Osteocyte (in vitro differentiated cells): Measurements from ENCODE around the gene ALS2CL. TPM values are rescaled to one million over a fixed set of nuclear protein-coding genes. Genes with fewer than 3 reads are reported as not detected.

Experiments used
- DNase-seq: peaks from one replicate; pipeline ENCODE4 v3.0.0; 2021; ENCODE audit warnings: mixed read lengths; ENCODE audit not compliant: unreplicated experiment; ENCODE audit errors: extremely low spot score
- H3K27ac Mint-ChIP-seq: one replicate; pipeline ENCODE4 v1.8.0; 2021; ENCODE audit warnings: mild to moderate bottlenecking, mixed read lengths; ENCODE audit not compliant: unreplicated experiment
- H3K27me3 Mint-ChIP-seq: one replicate; pipeline ENCODE4 v1.8.0; 2021; ENCODE audit warnings: mixed read lengths; ENCODE audit not compliant: unreplicated experiment
- H3K36me3 Mint-ChIP-seq: one replicate; pipeline ENCODE4 v1.8.0; 2021; ENCODE audit warnings: mixed read lengths; ENCODE audit not compliant: unreplicated experiment
- H3K4me1 Mint-ChIP-seq: one replicate; pipeline ENCODE4 v1.8.0; 2021; ENCODE audit warnings: mixed read lengths; ENCODE audit not compliant: unreplicated experiment
- H3K4me3 Mint-ChIP-seq: one replicate; pipeline ENCODE4 v1.8.0; 2021; ENCODE audit warnings: mild to moderate bottlenecking, moderate library complexity, mixed read lengths; ENCODE audit not compliant: unreplicated experiment
- H3K9me3 Mint-ChIP-seq: one replicate; pipeline ENCODE4 v1.8.0; 2021; ENCODE audit warnings: mixed read lengths; ENCODE audit not compliant: unreplicated experiment
- total RNA-seq: library from RNA; stranded (reverse); gene quantifications from 2 replicates; pipeline ENCODE4 v1.2.1, GENCODE V29; 2021
- TF ChIP-seq, protein P1 (sequence below): fragments of 200-600 bp; sonication (generic); IDR thresholded peaks from 2 replicates; pipeline ENCODE4 v1.5.0; 2021; ENCODE audit warnings: antibody characterized with exemption, mild to moderate bottlenecking, moderate library complexity

The ALS2CL gene
- total RNA-seq, 1 donor from 2014 or later: 0.99 TPM

DNA sequence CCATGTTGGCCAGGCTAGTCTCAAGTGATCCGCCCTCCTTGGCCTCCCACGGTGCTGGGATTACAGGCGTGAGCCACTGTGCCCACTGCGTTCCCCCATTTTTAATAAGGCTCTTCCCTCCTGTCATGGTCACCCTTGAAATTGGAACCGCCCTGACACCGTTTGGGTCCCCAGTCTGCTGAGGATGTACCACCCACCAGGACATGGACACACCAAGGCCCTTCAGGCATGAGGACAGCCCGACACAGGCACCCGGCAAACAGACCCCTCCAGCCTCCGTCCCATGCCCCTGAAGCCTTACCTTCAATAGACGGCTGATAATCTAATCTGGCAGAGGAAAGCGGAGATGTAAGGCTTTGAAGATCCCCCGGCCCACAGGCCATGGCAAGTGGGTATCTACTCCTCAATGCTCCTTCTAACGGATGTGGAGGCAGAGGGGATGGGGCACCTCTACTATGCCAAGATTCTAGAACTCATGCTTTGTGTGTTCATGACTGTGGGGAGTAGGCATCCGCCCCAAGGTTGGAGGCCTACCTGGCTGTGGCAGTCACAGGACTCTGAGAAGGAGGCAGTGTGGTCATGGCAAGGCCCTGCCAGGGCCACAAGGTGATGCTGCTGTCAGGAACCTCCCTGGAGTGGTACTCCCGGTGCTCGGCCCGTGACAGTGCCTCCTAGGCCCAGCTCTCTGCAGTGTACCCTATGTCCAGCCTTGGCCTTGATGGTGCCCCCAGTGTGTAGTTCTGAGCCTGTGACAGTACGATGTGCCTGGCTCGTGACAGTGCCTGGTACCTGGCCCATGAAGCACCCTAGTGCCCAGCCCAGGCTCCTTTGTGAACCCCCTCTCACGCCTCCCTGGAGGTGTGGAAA is 42.8 kb upstream of the ALS2CL start:
- Mint-ChIP-seq H3K4me1 (no peaks in the 10 kb centered on the region), H3K27me3 (peaks cover 55% of the 10 kb centered on the region), H3K4me3 (no peak overlapping the region), H3K27ac (no peak overlapping the region), H3K36me3 (no peaks in the 10 kb centered on the region), H3K9me3 (no peaks in the 10 kb centered on the region)
- TF ChIP-seq, protein P1, sequence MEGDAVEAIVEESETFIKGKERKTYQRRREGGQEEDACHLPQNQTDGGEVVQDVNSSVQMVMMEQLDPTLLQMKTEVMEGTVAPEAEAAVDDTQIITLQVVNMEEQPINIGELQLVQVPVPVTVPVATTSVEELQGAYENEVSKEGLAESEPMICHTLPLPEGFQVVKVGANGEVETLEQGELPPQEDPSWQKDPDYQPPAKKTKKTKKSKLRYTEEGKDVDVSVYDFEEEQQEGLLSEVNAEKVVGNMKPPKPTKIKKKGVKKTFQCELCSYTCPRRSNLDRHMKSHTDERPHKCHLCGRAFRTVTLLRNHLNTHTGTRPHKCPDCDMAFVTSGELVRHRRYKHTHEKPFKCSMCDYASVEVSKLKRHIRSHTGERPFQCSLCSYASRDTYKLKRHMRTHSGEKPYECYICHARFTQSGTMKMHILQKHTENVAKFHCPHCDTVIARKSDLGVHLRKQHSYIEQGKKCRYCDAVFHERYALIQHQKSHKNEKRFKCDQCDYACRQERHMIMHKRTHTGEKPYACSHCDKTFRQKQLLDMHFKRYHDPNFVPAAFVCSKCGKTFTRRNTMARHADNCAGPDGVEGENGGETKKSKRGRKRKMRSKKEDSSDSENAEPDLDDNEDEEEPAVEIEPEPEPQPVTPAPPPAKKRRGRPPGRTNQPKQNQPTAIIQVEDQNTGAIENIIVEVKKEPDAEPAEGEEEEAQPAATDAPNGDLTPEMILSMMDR: no peak
- DNase-seq: peak; percentile 78

DNA sequence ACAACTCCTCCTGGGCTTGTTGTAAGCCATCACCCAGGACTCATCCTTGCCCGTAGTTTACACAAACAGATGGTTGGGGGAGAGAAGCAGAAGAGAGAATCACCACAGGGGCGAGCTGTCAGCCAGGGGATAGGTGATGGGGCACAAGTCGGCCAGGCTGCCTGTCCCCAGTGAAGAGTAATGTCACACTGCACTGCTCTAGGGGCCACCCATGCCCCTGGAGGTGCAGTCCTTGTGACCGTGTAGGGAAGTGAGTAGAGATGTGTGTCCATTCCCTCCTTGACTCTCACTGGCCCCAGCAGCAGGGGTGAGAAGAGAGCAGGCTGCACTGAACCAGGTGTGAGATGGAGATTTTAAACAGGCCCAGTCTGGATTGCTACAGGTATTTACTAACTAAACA is 41.3 kb upstream of the ALS2CL start:
- no peaks in the 10 kb centered on the region for H3K4me1 Mint-ChIP-seq
- DNase-seq: peak; percentile 72
- no peak overlapping the region for H3K27ac Mint-ChIP-seq
- TF ChIP-seq, protein P1: no peak
- H3K36me3 Mint-ChIP-seq: no peaks in the 10 kb centered on the region
- no peak overlapping the region for H3K4me3 Mint-ChIP-seq
- peaks cover 59% of the 10 kb centered on the region for H3K27me3 Mint-ChIP-seq
- no peaks in the 10 kb centered on the region for H3K9me3 Mint-ChIP-seq

DNA sequence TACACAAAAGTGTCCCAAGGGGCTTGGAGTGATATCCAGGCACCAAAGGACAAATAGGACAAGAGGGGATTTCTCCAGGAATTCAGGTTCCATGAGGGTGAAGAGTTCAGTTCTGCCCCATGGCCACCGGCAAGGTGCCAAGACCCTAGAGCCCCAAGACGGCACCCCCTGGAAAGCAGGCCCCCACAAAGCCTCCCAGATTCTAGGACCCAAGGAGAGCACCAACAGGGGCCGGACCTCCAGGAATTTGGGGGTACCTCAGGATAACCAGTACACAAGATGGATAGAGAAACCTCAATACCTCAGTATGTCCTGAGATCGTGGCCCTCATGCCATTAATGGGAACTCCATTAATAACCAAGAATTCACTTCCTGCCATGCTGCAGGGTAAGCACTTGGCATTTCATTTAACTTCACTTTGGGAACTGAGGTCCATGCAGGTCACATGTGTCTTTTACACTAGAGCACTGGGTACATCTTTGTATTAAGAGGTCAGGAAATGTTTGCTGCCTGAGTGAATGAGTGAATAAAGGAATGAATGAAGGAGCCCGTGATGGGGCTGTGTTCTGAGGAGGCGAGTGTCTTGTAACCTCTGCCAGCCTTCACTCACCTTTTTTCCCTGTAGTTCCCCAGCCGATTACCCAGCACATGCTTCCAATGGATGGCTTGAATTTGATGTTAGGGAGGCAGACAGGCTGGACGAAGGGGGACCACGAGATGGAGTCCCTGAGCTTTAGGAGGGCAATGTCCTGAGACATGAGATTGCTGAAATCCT is 39.7 kb upstream of the ALS2CL start:
- DNase-seq: peak; percentile 66
- Mint-ChIP-seq H3K27ac (no peak overlapping the region), H3K36me3 (no peaks in the 10 kb centered on the region), H3K9me3 (no peaks in the 10 kb centered on the region), H3K4me3 (no peak overlapping the region), H3K4me1 (no peaks in the 10 kb centered on the region), H3K27me3 (peaks cover 62% of the 10 kb centered on the region)
- TF ChIP-seq, protein P1: no peak

DNA sequence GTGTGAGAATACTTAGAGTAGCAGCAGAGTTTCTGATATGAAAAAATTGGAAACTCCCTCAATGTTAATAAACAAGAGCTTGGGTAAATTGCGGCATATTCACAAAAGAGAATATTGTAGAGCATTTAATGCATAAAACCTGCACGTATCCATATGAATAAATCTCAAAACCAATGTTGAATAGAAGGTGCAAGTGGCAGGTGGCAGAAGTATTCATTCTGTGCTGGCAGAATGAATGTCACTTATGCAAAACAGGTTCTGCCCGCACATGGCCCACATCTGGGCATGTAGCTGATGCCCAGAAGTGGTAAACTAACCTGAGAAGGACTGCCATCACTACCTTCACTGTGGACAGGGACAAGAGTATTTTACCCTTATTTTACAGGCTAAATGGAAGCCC is 38.3 kb upstream of the ALS2CL start:
- TF ChIP-seq, protein P1: no peak
- H3K27me3 Mint-ChIP-seq: peaks cover 54% of the 10 kb centered on the region
- no peak overlapping the region for H3K4me3 Mint-ChIP-seq
- peak; percentile 34 for DNase-seq
- no peaks in the 10 kb centered on the region for H3K36me3 Mint-ChIP-seq
- H3K4me1 Mint-ChIP-seq: no peaks in the 10 kb centered on the region
- no peak overlapping the region for H3K27ac Mint-ChIP-seq
- no peaks in the 10 kb centered on the region for H3K9me3 Mint-ChIP-seq

DNA sequence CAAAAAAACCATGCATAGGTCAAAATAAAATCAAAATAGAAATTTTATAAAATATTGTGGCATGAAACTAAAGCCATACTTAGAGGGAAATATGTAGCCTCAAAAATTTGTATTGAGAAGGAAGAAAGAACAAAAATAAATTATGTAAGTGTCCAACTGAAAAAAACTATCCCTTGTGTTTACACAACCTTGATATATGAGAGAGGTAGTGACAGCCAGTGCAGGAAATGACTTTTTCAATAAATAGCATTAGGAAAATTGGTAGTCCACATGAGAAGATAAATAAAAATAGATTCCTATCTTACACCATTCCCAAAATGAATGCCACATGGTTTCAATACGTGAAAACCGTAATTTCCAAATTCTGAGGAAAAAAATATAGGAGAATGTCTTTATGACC is 37.3 kb upstream of the ALS2CL start:
- Mint-ChIP-seq H3K4me3 (no peak overlapping the region), H3K27ac (no peak overlapping the region), H3K27me3 (peaks cover 53% of the 10 kb centered on the region), H3K9me3 (no peaks in the 10 kb centered on the region), H3K36me3 (no peaks in the 10 kb centered on the region), H3K4me1 (peaks cover 4% of the 10 kb centered on the region)
- TF ChIP-seq, protein P1: no peak
- no peak for DNase-seq
